Endothelial cell (in vitro differentiated cells): ENCODE measurements around the gene BLOC1S5. TPM values are rescaled to one million over a fixed set of nuclear protein-coding genes. Genes with fewer than 3 reads are reported as not detected.
"Not testable (repeated sequence)": the region's sequence is repeated elsewhere in the genome, so short reads cannot be mapped to it uniquely, and the experiment has no call there.

ENCODE experiments used
- DNase-seq: peaks from one replicate; pipeline ENCODE4 v3.0.0; 2021; ENCODE audit warnings: low spot score
- H3K27ac Mint-ChIP-seq: one replicate; pipeline ENCODE4 v1.8.0; 2021; ENCODE audit warnings: mixed read lengths, inconsistent platforms; ENCODE audit not compliant: unreplicated experiment
- H3K27me3 Mint-ChIP-seq: one replicate; pipeline ENCODE4 v1.8.0; 2021; ENCODE audit warnings: mild to moderate bottlenecking, moderate library complexity, mixed read lengths, inconsistent platforms; ENCODE audit not compliant: unreplicated experiment
- H3K36me3 Mint-ChIP-seq: one replicate; pipeline ENCODE4 v1.8.0; 2021; ENCODE audit warnings: mild to moderate bottlenecking, low read depth, mixed read lengths, inconsistent platforms; ENCODE audit not compliant: unreplicated experiment
- H3K4me1 Mint-ChIP-seq: one replicate; pipeline ENCODE4 v1.8.0; 2021; ENCODE audit warnings: mild to moderate bottlenecking, mixed read lengths, inconsistent platforms; ENCODE audit not compliant: unreplicated experiment
- H3K4me3 Mint-ChIP-seq: one replicate; pipeline ENCODE4 v1.8.0; 2021; ENCODE audit warnings: mild to moderate bottlenecking, mixed read lengths, inconsistent platforms; ENCODE audit not compliant: unreplicated experiment
- H3K9me3 Mint-ChIP-seq: one replicate; pipeline ENCODE4 v1.8.0; 2021; ENCODE audit warnings: mixed read lengths, inconsistent platforms; ENCODE audit not compliant: unreplicated experiment
- total RNA-seq: library from RNA; stranded (reverse); fragmentation: NEBNext Ultra II Directional; extraction: Animal tissue kit (Norgen Biotek cat#: 25700); gene quantifications from one replicate; pipeline ENCODE4 v1.2.1, GENCODE V29; 2021; ENCODE audit not compliant: unreplicated experiment
- TF ChIP-seq, protein P1 (sequence below): fragments of 200-600 bp; sonication (generic); IDR thresholded peaks from one replicate; pipeline ENCODE4 v1.5.0; 2021; ENCODE audit warnings: antibody characterized with exemption; ENCODE audit not compliant: unreplicated experiment

Gene BLOC1S5
- total RNA-seq, 1 donor from 2014 or later = 13.2 TPM

DNA sequence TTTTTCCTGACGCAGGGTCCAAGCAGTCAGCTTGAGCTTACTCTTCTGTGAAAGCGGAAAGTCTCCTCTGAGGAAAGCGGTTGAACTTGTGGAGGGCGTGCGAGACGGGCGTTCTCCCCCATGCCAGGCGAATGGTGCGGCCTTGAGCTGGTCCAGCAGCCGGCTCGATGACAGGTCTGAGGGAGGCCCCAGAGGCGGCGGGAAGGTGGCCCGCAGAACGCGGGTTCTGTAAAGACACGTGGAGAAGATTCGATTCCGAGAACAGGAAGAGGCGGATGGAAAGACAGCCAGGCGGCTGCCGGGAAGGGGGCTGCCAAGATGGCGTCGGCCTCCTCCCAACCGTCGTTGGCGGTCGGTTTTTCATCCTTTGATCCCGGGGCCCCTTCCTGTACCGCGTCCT, 78.0 kb downstream of the BLOC1S5 start:
- Mint-ChIP-seq H3K9me3 (no peaks in the 10 kb centered on the region), H3K27me3 (peaks cover 2% of the 10 kb centered on the region), H3K36me3 (no peaks in the 10 kb centered on the region), H3K4me1 (no peaks in the 10 kb centered on the region), H3K27ac (no peak overlapping the region), H3K4me3 (no peak overlapping the region)
- TF ChIP-seq, protein P1, sequence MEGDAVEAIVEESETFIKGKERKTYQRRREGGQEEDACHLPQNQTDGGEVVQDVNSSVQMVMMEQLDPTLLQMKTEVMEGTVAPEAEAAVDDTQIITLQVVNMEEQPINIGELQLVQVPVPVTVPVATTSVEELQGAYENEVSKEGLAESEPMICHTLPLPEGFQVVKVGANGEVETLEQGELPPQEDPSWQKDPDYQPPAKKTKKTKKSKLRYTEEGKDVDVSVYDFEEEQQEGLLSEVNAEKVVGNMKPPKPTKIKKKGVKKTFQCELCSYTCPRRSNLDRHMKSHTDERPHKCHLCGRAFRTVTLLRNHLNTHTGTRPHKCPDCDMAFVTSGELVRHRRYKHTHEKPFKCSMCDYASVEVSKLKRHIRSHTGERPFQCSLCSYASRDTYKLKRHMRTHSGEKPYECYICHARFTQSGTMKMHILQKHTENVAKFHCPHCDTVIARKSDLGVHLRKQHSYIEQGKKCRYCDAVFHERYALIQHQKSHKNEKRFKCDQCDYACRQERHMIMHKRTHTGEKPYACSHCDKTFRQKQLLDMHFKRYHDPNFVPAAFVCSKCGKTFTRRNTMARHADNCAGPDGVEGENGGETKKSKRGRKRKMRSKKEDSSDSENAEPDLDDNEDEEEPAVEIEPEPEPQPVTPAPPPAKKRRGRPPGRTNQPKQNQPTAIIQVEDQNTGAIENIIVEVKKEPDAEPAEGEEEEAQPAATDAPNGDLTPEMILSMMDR = no peak
- DNase-seq = no peak

DNA sequence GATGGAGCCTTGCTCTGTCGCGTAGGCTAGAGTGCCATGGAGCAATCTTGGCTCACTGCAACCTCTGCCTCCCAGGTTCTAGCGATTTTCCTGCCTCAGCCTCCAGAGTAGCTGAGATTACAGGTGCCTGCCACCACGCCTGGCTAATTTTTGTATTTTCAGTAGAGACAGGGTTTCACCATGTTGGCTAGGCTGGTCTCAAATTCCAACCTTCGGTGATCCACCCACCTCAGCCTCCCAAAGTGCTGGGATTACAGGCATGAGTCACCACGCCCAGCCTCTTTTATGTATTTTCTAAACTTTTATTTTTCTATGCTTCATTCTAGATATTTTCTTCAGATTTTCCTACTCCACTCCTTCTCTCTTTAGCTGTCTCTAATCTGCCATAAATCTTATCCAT, 80.2 kb downstream of the BLOC1S5 start:
- H3K27ac Mint-ChIP-seq, H3K9me3 Mint-ChIP-seq, H3K27me3 Mint-ChIP-seq, DNase-seq, H3K36me3 Mint-ChIP-seq, H3K4me3 Mint-ChIP-seq, H3K4me1 Mint-ChIP-seq: not testable (repeated sequence)

DNA sequence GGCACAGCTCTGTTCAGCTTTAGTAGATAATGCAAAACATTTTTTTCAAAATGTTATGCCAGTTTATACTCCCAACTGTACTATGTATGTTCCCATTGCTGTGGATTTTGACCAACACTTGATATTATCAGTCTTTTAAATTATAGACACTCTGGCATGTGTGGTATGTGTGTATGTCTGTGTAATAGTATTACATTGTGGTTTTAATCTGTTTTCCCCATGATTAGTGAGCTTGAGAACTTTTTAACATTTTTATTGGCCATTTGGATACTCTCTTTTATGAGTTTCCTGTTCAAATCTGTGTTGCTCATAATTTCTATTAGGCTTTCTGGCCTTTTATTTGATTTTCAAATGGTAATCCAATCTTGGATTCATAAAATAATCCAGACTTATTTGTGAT, 84.4 kb downstream of the BLOC1S5 start:
- H3K27me3 Mint-ChIP-seq = peaks cover 1% of the 10 kb centered on the region
- H3K4me3 Mint-ChIP-seq = no peak overlapping the region
- TF ChIP-seq, protein P1 = no peak

DNA sequence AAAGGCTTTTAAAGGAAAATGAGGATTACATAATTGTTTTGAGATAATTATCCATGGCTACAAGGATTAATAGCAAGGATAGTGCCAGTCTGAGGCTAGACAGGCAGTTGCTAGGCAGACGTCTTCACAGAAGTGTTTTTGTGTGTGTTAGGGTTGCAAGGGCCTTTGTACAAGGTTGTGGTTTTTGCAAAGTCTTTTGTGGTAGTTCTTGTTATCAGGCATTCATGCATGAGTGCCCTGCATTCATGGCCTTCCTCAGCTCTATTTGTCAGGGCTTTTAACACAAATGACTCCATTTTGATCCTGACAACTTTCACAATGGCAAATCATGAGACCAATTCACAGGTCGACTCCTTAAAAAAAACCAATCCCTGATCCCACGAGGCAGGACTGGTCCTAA, 85.5 kb downstream of the BLOC1S5 start:
- H3K4me3 Mint-ChIP-seq = no peak overlapping the region

More for the DNA sequence above, 84.4 kb downstream of the BLOC1S5 start:
- H3K9me3 Mint-ChIP-seq = no peaks in the 10 kb centered on the region
- DNase-seq = no peak
- no peak overlapping the region for H3K27ac Mint-ChIP-seq
- H3K4me1 Mint-ChIP-seq = peaks cover 7% of the 10 kb centered on the region
- no peaks in the 10 kb centered on the region for H3K36me3 Mint-ChIP-seq

DNA sequence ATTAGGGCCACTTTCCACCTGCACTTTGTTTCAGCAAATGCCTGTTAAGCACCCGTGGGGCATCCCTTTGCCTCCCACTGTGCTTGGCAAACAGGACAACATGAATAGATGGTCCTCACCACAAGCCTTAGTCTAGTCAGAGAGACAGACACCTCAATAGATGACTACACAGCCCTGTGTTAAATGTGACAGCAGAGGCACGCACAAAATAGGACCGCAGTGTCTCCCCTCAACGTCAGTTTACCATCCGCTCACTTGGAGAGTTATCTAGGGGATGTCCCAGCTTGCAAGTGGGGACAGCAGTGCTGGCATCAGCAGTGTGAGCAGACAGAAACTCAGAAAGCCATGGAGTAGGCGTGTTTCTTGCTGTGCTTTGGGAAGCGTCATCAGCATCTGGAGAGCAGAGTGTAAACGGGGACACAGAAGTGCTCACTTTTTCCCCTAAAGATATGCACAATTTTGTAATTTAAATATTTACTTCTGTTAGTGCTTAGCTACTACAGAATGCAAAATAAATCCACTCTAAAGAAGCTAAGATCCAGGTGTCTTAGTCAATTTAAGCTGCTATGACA, 87.6 kb downstream of the BLOC1S5 start:
- TF ChIP-seq, protein P1 = no peak
- H3K36me3 Mint-ChIP-seq = no peaks in the 10 kb centered on the region
- no peak for DNase-seq
- H3K27ac Mint-ChIP-seq = no peak overlapping the region
- no peak overlapping the region for H3K4me3 Mint-ChIP-seq
- peaks cover 9% of the 10 kb centered on the region for H3K4me1 Mint-ChIP-seq
- peaks cover 1% of the 10 kb centered on the region for H3K27me3 Mint-ChIP-seq
- no peaks in the 10 kb centered on the region for H3K9me3 Mint-ChIP-seq

More for the DNA sequence above, 85.5 kb downstream of the BLOC1S5 start:
- Mint-ChIP-seq H3K27ac (no peak overlapping the region), H3K4me1 (peaks cover 9% of the 10 kb centered on the region), H3K27me3 (peaks cover 1% of the 10 kb centered on the region), H3K36me3 (no peaks in the 10 kb centered on the region), H3K9me3 (no peaks in the 10 kb centered on the region)
- no peak for DNase-seq
- TF ChIP-seq, protein P1 = no peak
